Measurements from ENCODE around the gene POP5.
"Not testable (repeated sequence)": the region's sequence is repeated elsewhere in the genome, so short reads cannot be mapped to it uniquely, and the experiment has no call there.

The POP5 gene

DNA sequence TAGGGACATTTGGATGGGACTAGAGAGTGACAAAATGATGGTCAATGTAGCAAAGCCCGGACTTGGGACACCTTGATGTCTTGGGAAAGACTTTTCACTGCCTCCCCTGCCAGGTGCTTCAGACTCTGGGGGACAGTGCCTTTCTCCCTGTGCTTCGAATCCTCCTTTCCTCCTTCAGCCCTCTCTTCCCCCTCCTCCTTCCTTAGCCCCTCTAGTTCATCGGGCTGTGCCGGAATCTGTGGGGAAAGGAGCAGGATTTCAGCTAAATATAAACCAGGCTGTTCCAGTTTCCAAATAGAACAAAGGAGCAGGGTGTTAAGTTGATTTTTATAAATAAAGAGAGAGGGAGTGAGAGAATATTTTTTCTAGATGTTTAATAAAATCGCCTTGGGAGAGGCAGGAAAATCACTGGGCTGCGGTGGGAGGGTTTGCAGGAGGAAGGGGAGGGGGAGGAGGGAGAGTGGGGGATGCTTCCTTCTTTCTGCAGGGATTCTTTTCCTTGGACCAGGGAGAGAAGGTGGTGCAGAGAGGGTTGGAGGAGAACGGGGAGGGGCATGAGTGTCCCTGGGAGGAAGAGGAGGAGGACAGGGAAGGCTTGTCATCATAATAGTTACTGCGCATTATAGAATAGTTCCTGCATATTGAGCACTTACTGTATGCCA lies 37.9 kb upstream of the POP5 start:
- TF ChIP-seq, protein P1, sequence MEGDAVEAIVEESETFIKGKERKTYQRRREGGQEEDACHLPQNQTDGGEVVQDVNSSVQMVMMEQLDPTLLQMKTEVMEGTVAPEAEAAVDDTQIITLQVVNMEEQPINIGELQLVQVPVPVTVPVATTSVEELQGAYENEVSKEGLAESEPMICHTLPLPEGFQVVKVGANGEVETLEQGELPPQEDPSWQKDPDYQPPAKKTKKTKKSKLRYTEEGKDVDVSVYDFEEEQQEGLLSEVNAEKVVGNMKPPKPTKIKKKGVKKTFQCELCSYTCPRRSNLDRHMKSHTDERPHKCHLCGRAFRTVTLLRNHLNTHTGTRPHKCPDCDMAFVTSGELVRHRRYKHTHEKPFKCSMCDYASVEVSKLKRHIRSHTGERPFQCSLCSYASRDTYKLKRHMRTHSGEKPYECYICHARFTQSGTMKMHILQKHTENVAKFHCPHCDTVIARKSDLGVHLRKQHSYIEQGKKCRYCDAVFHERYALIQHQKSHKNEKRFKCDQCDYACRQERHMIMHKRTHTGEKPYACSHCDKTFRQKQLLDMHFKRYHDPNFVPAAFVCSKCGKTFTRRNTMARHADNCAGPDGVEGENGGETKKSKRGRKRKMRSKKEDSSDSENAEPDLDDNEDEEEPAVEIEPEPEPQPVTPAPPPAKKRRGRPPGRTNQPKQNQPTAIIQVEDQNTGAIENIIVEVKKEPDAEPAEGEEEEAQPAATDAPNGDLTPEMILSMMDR (IDR thresholded peaks at IDR 0.05; ENCODE audit: low read depth, low read length): no peak
- no peak for DNase-seq (ENCODE audit: low read depth, low spot score)
- no peak overlapping the region for H3K4me3 ChIP-seq (ENCODE audit: low read depth, low read length)
- in situ Hi-C loops (cut with HindIII; ENCODE audit: low sequenced_read_pairs): no loop called here

DNA sequence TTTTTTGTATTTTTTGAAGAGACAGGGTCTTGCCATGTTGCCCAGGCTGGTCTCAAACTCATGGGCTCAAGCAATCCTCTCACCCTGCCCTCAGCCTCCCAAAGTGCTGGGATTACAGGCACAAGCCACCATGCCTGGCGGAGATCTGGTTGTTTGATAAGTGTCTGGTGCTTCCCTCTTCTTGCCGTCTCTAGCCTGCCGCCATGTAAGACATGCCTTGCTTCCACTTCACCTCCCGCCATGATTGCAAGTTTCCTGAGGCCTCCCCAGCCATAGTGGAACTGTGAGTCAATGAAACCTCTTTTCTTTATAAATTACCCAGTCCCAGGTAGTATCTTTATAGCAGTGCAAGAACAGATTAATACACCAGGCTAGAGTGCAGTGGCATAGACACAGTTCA lies 36.6 kb upstream of the POP5 start:
- DNase-seq (ENCODE audit: low read depth, low spot score); H3K4me3 ChIP-seq (ENCODE audit: low read depth, low read length); in situ Hi-C loops (cut with HindIII; ENCODE audit: low sequenced_read_pairs): not testable (repeated sequence)

DNA sequence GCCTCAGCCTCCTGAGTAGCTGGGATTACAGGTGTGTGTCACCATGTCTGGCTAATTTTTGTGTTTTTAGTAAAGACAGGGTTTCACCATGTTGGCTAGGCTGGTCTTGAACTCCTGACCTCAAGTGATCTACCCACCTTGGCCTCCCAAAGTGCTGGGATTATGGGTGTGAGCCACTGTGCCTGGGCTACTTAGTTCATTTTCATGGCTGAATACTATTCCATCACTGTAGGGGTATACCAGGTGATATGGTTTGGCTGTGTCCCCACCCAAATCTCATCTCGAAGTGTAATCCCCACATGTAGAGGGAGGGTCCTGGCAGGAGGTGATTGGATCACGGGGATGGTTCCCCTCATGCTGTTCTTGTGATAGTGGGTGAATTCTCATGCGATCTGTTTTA lies 36.0 kb upstream of the POP5 start:
- in situ Hi-C loops (cut with HindIII; ENCODE audit: low sequenced_read_pairs); DNase-seq (ENCODE audit: low read depth, low spot score); H3K4me3 ChIP-seq (ENCODE audit: low read depth, low read length): not testable (repeated sequence)

DNA sequence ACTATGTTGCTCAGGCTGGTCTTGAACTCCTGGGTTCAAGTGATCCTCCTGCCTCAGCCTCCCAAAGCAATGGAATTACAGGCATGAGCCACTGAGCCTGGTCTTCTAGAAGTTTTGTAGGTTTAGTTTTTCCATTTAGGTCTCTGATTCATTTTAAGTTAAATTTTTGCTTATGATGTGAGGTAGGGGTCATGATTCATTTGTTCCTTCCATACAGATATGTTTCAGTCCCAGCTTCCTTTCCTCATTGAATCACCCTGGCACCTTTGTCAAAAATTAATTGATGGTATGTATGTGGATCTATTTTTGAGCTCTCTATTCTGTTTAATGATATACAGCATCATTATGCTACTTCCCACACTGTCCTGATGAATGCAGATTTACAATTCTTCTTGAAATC lies 33.6 kb upstream of the POP5 start:
- TF ChIP-seq, protein P1 (IDR thresholded peaks at IDR 0.05; ENCODE audit: low read depth, low read length): no peak
- no peak for DNase-seq (ENCODE audit: low read depth, low spot score)
- H3K4me3 ChIP-seq (ENCODE audit: low read depth, low read length): no peak overlapping the region
- in situ Hi-C loops (cut with HindIII; ENCODE audit: low sequenced_read_pairs): no loop called here

DNA sequence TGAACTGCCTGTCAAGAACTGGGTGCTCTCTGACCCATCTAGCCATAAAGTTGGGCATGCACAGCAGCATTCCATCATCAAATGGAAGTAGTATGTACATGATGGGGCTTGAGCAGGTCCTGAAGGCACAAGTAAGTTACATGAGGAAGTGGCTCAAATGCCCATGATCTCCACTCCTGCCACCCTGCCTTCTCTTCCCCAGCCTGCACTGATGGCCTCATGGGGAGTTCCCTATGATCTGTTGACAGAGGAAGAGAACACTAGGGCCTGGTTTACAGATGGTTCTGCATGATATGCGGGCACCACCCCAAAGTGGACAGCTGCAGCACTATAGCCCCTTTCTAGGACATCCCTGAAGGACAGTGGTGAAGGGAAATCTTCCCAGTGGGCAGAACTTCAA lies 30.3 kb upstream of the POP5 start:
- H3K4me3 ChIP-seq (ENCODE audit: low read depth, low read length); in situ Hi-C loops (cut with HindIII; ENCODE audit: low sequenced_read_pairs); DNase-seq (ENCODE audit: low read depth, low spot score): not testable (repeated sequence)

DNA sequence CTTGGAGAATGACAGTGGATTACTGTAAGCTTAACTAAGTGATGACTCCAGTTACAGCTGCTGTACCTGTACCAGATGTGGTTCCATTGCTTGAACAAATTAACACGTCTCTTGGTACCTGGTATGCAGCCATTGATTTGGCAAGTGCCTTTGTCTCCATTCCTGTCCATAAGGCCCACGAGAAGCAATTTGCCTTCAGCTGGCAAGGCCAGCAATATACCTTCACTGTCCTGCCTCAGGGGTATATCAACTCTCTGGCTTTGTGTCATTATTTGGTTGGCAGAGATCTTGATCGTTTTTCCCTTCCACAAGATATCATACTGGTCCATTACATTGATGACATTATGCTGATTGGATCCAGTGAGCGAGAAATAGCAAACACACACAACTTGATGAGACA lies 29.4 kb upstream of the POP5 start:
- H3K4me3 ChIP-seq (ENCODE audit: low read depth, low read length): no peak overlapping the region
- TF ChIP-seq, protein P1 (IDR thresholded peaks at IDR 0.05; ENCODE audit: low read depth, low read length): no peak
- no peak for DNase-seq (ENCODE audit: low read depth, low spot score)
- in situ Hi-C loops (cut with HindIII; ENCODE audit: low sequenced_read_pairs): no loop called here

DNA sequence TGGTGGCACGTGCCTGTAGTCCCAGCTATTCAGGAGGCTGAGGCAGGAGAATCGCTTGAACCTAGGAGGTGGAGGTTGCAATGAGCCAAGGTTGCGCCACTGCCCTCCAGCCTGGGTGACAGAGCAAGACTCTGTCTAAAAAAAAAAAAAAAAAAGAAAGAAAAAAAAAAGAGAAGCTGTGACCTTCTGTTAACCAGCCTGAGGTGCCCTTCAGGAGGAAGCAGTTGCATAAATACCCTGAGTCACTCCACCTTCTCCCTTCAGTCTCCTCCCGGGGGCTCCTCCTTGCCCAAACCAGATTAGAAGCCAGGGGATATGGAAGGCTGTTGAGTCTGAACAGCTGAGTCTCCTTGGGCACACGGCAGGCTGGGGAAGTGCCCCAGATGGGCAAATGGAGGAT lies 21.2 kb upstream of the POP5 start:
- DNase-seq (ENCODE audit: low read depth, low spot score); in situ Hi-C loops (cut with HindIII; ENCODE audit: low sequenced_read_pairs); H3K4me3 ChIP-seq (ENCODE audit: low read depth, low read length): not testable (repeated sequence)

DNA sequence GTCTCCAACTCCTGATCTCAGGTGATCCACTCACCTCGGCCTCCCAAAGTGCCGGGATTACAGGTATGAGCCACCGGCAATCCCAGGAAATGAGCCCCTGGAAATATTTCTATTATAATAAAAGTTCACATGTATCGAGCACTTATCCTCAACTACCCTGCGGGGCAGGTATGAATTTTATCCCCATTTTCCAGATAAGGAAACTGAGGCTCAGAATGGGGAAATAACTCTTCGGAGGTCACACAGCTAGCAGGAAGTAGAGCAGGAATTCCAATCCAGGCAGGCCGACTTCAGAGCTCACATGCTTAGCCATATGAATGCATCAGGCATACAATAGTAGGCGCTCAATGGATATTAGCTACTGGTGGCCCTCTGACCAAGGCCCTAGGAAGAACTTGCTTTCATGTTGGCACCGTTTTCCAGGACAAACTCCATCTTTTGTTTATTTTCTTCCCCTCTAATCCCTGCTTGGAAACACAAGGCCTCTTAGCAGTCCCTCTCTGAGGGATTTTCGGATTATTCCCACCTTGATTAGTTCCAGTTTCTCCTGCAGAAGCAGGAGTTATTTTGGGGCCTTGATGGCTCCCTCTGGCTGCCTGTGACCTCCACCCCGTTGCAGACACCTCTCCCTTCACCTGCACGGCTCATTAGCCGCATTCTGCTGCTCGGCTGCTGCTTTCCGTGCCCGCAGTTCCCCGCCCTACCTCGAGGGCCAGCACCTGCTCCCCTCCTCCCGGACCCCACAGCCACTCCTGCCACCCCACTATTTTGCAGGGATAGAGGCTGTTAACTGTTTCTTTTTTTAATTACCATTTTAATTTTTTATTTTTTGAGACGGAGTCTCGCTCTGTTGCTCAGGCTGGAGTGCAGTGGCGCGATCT lies 18.7 kb upstream of the POP5 start:
- in situ Hi-C loops (cut with HindIII; ENCODE audit: low sequenced_read_pairs): no loop called here
- no peak for DNase-seq (ENCODE audit: low read depth, low spot score)
- no peak overlapping the region for H3K4me3 ChIP-seq (ENCODE audit: low read depth, low read length)
- TF ChIP-seq, protein P1 (IDR thresholded peaks at IDR 0.05; ENCODE audit: low read depth, low read length): no peak
